ENCODE results near the gene ADGRB2.

GRCh38 chr1:31683997-31684396 is 80.1 kb downstream of the ADGRB2 start:
- TF ChIP-seq POLR2A (IDR thresholded peaks at IDR 0.05; ENCODE audit: low read length) (no peak), GATA1 (IDR thresholded peaks at IDR 0.05; ENCODE audit: low read depth, low read length) (no peak)
